Naive B cell (primary cell): Measurements from ENCODE around the gene POLN. TPM values are rescaled to one million over a fixed set of nuclear protein-coding genes. Genes with fewer than 3 reads are reported as not detected.

Experiments
- ATAC-seq, 2 donors: fragments of 150-1000 bp; cut with Tn5 transposase; 2 replicates each; pipeline ENCODE4 v1.10.0; 2021; ENCODE audit warnings: low read depth in 2 of 2, mild to moderate bottlenecking in 2 of 2, moderate library complexity in 2 of 2
- DNase-seq: peaks from one replicate; pipeline ENCODE4 v3.0.0; 2022
- H3K27ac Mint-ChIP-seq, 6 donors: one replicate each; pipeline ENCODE4 v1.8.0; 2020 to 2022; ENCODE audit warnings: mild to moderate bottlenecking in 6 of 6, mixed read lengths in 6 of 6, moderate library complexity in 5 of 6, inconsistent platforms in 2 of 6
- H3K27me3 Mint-ChIP-seq, 3 donors: one replicate each; pipeline ENCODE4 v1.8.0; 2021 to 2022; ENCODE audit warnings: mixed read lengths in 3 of 3, mild to moderate bottlenecking in 1 of 3
- H3K36me3 Mint-ChIP-seq, 2 donors: one replicate each; pipeline ENCODE4 v1.8.0; 2020 to 2022; ENCODE audit warnings: mixed read lengths in 2 of 2, inconsistent platforms in 1 of 2, mild to moderate bottlenecking in 1 of 2
- H3K4me1 Mint-ChIP-seq, 3 donors: one replicate each; pipeline ENCODE4 v1.8.0; 2020 to 2022; ENCODE audit warnings: mixed read lengths in 3 of 3, inconsistent platforms in 1 of 3, mild to moderate bottlenecking in 1 of 3, moderate library complexity in 1 of 3
- H3K4me3 Mint-ChIP-seq, 8 donors: one replicate each; pipeline ENCODE4 v1.8.0; 2020 to 2022; ENCODE audit warnings: mild to moderate bottlenecking in 8 of 8, mixed read lengths in 8 of 8, moderate library complexity in 8 of 8, inconsistent platforms in 2 of 8
- H3K9me3 Mint-ChIP-seq, 7 donors: one replicate each; pipeline ENCODE4 v1.8.0; 2020 to 2022; ENCODE audit warnings: mixed read lengths in 7 of 7, mild to moderate bottlenecking in 5 of 7, inconsistent platforms in 2 of 7, moderate library complexity in 1 of 7
- polyA plus RNA-seq, 6 donors: library from polyadenylated mRNA; unstranded; fragments of 300-500 nt; fragmentation: Illumina TruSeq; gene quantifications; one replicate each; pipeline ENCODE4 v1.2.3, GENCODE V29; 2021; ENCODE audit warnings: low read depth in 6 of 6

Gene POLN
- polyA plus RNA-seq, 6 donors from 2014 or later = 0.62 to 0.79 (median 0.71) TPM; not detected in 2

DNA sequence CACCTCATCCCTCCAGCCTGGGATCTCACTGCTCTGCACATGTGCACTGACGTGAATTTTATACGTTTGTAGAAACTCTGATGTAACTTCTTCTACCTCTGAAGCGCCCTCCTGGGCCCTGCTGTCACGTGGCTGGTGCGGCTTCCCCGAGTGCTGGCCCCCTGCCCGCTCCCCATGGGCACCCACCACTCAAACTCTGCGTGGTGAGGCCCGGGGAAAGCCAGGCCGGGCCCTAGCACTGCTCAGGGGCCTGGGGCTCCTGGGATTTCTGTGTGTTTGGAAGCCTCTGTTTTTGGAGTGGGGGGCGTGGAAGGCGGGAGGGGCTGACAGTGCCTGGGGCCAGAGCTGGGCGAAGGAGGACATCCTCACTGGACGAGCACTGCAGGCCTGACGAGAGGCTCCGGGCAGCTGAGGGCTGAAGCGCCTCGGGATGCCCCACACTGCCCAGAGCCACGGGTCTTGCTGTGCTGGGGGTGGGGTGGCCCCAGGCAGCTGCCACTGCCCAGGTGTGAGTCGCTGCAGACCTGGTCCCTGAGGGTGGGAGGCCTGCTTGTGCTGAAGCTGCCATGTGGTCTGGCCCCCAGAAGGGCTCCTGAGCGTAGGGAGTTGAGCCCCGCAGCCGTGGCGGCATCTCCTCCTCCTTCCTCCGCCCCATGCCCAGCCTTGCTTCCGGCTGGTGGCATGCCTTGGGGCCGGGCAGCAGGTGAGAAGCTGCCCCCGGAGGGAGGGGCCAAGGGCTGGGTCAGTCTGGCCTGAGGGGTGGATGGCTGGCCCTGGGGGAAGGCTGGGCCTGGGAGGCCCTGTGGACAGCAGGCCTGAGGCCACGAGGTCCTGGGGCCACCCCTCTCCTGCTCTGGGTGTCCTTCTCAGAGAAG, 175.1 kb downstream of the POLN start:
- H3K27me3 Mint-ChIP-seq = peaks cover 0 to 17% (median 4%) of the 10 kb centered on the region in 3 donors
- no peaks in the 10 kb centered on the region for H3K4me1 Mint-ChIP-seq
- H3K9me3 Mint-ChIP-seq = peaks cover 0 to 2% (median 0%) of the 10 kb centered on the region in 7 donors
- no peaks in the 10 kb centered on the region for H3K36me3 Mint-ChIP-seq
- ATAC-seq (no peak), DNase-seq (no peak)
- no peak overlapping the region for H3K4me3 Mint-ChIP-seq
- H3K27ac Mint-ChIP-seq = no peak overlapping the region

DNA sequence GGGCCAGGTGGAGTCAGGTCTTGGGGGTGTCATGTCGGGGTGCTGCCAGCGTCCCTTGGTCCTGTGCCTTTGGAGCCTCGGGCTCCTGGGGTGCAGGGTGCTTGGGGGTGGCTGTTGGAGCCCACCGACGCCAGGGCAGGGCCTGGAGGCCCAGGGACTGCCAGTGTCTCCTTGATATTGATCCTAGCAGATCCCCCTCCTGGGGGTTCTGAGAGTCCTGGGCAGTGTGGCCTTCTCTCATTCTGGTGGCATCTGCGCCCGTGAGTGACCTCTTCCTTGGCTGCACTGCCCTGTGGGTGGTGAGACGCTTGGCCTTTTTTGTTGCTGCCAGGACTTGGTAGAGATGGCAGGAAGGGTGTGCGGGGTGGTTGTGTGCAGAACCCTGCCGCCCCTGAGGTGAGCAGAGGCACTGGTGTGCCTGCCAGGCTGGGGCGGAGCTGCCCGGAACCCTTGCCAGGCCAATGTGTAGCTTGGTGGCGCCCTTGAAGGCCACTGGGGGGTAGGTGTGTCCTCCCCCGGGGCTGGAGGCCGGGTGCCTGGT, 175.8 kb downstream of the POLN start:
- Mint-ChIP-seq H3K4me1 (no peaks in the 10 kb centered on the region), H3K4me3 (no peak overlapping the region), H3K36me3 (no peaks in the 10 kb centered on the region), H3K27ac (no peak overlapping the region), H3K9me3 (peaks cover 0 to 2% (median 0%) of the 10 kb centered on the region in 7 donors), H3K27me3 (peaks cover 0 to 22% (median 8%) of the 10 kb centered on the region in 3 donors)
- DNase-seq (no peak), ATAC-seq (no peak)

DNA sequence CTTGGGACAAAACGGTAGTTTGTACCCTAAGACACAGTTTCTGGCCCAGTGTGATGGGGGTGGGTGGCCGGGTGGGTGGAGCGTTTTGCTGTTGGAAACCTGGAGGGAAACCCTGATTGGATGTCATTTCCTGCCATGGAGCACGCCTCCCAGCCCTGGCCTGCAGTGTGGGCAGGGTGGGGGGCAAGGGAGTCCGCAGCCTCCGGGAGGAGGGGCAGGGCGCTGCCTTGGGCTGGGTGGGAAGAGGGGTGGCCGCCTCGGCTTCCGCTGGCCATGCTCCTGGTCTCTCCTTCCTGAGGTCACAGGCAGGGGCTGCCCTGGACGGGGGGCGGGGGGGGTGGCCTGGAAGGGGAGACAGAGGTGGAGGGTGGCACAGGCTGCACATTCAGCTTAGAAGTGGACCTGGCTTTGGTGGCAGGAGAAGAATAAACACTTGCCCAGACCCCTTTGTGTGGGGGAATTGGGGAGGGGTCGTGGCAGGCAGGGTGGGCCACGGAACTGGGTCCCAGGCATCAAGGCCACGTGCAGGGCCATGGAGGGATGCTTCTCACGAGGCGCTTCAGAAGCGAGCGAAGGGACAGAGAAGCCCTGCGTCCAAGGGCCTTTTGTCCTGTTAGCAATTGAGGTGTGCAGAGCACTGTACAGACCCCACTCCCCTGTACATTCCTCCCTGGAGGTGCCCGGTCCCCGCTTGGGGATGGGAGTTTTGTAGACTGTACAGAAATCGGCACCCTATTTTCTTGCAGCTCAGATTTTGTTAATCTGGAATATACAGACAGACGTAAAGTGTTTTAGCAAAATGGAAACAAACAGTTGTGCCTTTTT, 176.6 kb downstream of the POLN start:
- Mint-ChIP-seq H3K27me3 (peaks cover 0 to 18% (median 8%) of the 10 kb centered on the region in 3 donors), H3K4me1 (no peaks in the 10 kb centered on the region), H3K27ac (no peak overlapping the region), H3K4me3 (no peak overlapping the region), H3K9me3 (peaks cover 0 to 2% (median 0%) of the 10 kb centered on the region in 7 donors), H3K36me3 (no peaks in the 10 kb centered on the region)
- ATAC-seq (no peak), DNase-seq (no peak)

DNA sequence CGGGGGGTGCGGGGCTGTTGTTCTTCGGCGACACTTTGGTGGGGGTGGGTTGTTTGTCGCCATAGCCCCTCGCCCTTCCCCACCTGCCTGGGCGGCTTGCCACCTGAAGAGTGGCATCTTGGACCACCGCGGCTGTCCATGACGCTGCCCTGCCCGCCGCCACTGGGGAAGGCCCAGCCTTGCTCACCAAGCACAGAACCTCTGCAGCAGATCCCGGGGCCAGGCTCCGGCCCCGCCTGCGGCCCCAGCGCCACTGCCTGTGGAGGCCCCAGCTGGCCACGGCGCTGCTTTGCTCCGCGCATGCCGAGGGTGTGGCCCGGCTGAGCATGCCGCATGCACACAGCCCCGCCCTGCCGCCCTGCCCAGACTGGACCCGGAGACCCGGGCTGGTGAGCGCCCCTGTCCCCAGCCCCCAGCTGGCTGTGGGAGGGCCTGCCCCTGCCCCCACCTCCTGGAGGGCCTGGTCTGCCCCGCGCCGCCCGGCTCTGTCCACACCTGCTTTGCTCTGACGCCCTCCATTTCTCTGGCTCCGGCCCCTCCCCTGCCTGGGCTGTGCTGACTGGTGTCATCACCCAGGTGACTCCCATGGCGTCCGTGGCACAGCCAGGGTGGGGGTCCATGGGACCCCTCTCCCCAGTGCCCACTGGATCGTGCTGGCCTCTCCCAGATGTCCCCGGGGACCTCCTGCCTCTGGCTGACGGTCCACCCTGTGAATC, 177.5 kb downstream of the POLN start:
- Mint-ChIP-seq H3K9me3 (peaks cover 0 to 2% (median 0%) of the 10 kb centered on the region in 7 donors), H3K4me3 (no peak overlapping the region), H3K36me3 (no peaks in the 10 kb centered on the region), H3K4me1 (no peaks in the 10 kb centered on the region), H3K27me3 (peaks cover 0 to 18% (median 8%) of the 10 kb centered on the region in 3 donors), H3K27ac (no peak overlapping the region)
- no peak for DNase-seq
- no peak for ATAC-seq

DNA sequence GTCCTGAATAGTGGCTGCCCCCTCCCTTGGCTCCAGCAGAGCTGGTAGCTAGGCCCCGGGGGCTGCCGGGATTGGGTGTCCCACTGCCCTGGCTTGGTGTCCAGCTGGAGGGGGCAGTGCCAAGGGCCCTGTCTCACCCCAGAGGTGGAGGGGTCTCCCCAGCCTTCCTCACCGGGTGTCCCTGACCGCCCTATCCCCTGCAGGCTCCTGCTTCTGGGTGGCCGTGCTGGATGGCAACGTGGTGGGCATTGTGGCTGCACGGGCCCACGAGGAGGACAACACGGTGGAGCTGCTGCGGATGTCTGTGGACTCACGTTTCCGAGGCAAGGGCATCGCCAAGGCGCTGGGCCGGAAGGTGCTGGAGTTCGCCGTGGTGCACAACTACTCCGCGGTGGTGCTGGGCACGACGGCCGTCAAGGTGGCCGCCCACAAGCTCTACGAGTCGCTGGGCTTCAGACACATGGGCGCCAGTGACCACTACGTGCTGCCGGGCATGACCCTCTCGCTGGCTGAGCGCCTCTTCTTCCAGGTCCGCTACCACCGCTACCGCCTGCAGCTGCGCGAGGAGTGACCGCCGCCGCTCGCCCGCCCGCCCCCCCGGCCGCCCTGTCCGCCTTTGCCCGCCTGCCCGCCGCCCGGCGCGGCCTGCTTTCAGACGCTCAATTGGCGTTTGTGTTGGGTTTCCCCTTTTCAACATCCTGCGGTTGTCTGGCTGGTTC, 178.2 kb downstream of the POLN start:
- H3K4me1 Mint-ChIP-seq = no peaks in the 10 kb centered on the region
- peak overlapping the region in 1 of 8 donors; percentile 47 for H3K4me3 Mint-ChIP-seq
- no peaks in the 10 kb centered on the region for H3K36me3 Mint-ChIP-seq
- no peak for ATAC-seq
- H3K27ac Mint-ChIP-seq = no peak overlapping the region
- no peak for DNase-seq
- peaks cover 0 to 18% (median 8%) of the 10 kb centered on the region in 3 donors for H3K27me3 Mint-ChIP-seq
- peaks cover 0 to 2% (median 0%) of the 10 kb centered on the region in 7 donors for H3K9me3 Mint-ChIP-seq

DNA sequence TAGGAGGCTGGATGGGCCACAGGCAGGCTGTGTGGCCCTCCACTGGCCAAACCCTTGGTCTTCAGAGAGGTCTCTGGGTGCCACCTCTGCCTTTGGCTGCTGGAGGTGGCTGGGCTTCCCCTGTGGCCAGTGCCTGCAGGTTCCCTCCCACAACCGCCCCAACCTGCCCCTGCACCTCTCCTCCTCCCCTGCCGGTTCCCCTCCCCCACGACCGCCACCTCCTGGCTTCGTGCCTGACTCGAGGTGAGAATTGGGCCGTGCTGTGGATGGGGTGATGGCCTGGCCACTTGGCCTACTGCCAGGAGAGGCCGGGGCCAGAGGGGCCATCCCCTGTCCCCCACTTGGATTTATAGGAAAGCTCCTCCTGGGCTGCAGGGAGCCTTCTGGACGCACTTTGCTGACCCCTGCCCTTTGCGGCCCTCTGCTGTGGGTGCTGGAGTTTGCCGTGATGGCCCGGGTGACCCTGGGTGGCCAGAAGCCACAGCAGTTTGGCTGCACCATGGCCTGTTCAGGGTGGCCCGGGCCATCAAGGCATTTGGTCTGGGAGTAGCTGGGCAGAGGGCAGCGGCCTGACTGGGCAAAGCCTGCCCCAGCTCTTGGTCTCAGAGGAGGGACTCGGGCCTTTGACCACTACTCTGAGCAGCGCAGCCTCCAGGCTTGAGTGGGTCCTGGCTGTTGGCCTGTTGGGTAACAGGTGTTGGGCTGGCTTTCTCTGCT, 179.0 kb downstream of the POLN start:
- no peak overlapping the region for H3K27ac Mint-ChIP-seq
- no peak for ATAC-seq

DNA sequence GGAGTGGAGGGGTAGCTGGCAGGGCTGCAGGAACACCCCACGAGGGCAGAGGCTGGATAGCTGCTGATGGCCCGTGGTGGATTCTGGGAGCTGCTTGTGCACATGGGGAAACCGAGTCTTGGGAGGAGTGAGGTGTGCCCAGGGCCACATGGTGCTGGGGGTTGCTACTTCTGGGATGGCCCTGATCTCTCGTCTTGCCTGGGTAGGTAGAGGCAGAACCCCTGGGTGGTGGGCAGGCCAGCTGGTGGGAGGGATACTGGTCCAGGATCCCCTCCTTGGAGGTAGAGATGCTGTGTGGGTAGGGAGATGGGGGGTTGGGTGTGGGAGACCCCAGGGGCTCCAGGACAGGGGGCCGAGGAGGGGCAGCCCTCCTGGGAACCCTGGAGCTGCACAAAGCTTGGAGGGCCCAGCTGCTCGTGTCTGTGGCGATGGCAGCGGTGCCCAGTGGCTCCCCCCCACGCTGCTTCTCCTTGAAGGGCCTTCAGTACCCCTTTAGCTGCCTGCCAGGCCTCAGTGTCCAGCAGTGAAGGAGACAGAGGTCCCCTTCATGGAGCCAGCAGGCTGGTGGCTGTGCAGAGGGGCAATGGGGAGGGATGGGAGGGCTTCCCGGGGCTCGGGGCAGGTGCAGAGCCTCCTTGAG, 179.6 kb downstream of the POLN start:
- H3K27ac Mint-ChIP-seq = no peak overlapping the region
- peaks cover 0 to 7% (median 0%) of the 10 kb centered on the region in 3 donors for H3K4me1 Mint-ChIP-seq
- no peak for ATAC-seq
- no peaks in the 10 kb centered on the region for H3K36me3 Mint-ChIP-seq
- peaks cover 6 to 26% (median 15%) of the 10 kb centered on the region in 3 donors for H3K27me3 Mint-ChIP-seq
- no peaks in the 10 kb centered on the region for H3K9me3 Mint-ChIP-seq
- peak overlapping the region in 2 of 8 donors; percentile 29 to 72 for H3K4me3 Mint-ChIP-seq
- no peak for DNase-seq

More for the DNA sequence above, 179.0 kb downstream of the POLN start:
- peaks cover 0 to 19% (median 8%) of the 10 kb centered on the region in 3 donors for H3K27me3 Mint-ChIP-seq
- no peak for DNase-seq
- no peaks in the 10 kb centered on the region for H3K4me1 Mint-ChIP-seq
- no peak overlapping the region for H3K4me3 Mint-ChIP-seq
- H3K9me3 Mint-ChIP-seq = no peaks in the 10 kb centered on the region
- H3K36me3 Mint-ChIP-seq = no peaks in the 10 kb centered on the region

DNA sequence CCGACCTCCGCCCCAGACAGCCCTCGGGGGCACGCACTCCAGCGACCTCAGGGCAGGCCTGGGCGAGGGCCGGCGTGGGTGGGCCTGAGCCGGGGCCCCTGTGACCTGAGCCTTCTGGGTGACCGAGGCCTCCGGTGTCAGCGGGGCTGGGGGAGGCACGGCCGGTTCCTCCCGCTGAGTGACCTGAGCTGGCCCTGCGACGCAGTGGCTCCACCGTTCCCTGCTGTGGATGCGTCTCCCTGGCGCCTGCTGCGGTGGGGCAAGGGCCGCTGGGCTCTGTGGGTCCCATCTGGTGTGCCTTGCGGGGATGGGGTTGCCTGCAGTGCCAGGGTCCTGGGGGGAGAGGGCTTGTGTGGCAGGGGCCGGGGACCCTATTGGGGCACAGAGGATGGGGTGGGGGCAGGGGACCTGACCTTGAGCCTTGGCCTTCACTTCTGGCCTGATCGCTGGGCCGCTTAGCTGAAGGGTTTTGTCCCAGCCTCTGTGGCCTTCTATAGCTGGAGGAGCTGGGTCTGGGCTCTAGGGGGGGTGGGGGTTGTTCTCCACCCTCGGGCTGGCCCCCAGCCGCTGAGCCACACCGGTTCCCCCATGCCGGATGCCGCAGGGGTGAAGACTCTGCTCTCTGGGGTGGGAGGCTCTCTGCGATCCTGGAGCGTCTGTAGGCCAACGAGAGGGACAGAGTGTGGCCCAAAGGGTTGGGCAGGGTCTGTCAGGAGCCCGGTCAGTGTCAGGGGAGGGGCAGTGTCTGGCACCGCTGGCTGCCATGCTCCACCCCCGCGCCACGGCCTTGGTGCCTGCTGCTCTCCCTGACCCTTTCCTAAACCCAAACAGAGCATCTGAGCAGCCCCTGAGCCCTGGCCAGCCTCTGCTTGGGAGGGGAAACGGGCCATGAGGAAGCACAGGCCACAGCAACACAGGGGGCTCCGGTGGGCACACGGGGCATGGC, 180.5 kb downstream of the POLN start:
- ATAC-seq (no peak), DNase-seq (no peak)
- Mint-ChIP-seq H3K27me3 (peaks cover 13 to 34% (median 15%) of the 10 kb centered on the region in 3 donors), H3K4me1 (peaks cover 0 to 8% (median 0%) of the 10 kb centered on the region in 3 donors), H3K27ac (no peak overlapping the region), H3K36me3 (no peaks in the 10 kb centered on the region), H3K9me3 (no peaks in the 10 kb centered on the region), H3K4me3 (peak overlapping the region in 3 of 8 donors; percentile 29 to 78 (median 42))

DNA sequence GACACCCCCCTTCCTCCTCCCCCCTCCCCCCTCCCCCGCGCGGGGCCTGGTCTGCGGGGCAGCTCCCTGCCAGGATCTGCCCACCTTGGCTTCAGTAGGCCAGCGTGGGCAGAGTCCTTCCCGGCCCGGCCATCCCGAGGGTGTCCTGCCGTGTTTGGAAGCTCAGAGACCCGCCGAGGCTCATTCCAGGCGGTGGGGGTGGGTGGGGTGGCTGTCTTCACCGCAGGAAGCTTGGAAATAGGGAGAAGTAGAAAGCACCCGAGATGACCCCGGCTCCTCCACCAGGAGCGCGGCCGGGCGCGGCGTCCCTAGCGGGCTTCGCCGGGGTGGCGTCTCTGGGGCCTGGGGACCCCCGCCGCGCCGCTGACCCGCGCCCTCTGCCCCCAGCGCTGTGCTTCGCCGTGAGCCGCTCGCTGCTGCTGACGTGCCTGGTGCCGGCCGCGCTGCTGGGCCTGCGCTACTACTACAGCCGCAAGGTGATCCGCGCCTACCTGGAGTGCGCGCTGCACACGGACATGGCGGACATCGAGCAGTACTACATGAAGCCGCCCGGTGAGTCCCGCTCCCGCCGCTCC, 181.2 kb downstream of the POLN start:
- Mint-ChIP-seq H3K27me3 (peaks cover 19 to 40% (median 20%) of the 10 kb centered on the region in 3 donors), H3K4me1 (peaks cover 0 to 8% (median 0%) of the 10 kb centered on the region in 3 donors), H3K4me3 (peak overlapping the region in 3 of 8 donors; percentile 12 to 30 (median 19)), H3K9me3 (no peaks in the 10 kb centered on the region), H3K36me3 (no peaks in the 10 kb centered on the region), H3K27ac (no peak overlapping the region)
- ATAC-seq (no peak), DNase-seq (no peak)

DNA sequence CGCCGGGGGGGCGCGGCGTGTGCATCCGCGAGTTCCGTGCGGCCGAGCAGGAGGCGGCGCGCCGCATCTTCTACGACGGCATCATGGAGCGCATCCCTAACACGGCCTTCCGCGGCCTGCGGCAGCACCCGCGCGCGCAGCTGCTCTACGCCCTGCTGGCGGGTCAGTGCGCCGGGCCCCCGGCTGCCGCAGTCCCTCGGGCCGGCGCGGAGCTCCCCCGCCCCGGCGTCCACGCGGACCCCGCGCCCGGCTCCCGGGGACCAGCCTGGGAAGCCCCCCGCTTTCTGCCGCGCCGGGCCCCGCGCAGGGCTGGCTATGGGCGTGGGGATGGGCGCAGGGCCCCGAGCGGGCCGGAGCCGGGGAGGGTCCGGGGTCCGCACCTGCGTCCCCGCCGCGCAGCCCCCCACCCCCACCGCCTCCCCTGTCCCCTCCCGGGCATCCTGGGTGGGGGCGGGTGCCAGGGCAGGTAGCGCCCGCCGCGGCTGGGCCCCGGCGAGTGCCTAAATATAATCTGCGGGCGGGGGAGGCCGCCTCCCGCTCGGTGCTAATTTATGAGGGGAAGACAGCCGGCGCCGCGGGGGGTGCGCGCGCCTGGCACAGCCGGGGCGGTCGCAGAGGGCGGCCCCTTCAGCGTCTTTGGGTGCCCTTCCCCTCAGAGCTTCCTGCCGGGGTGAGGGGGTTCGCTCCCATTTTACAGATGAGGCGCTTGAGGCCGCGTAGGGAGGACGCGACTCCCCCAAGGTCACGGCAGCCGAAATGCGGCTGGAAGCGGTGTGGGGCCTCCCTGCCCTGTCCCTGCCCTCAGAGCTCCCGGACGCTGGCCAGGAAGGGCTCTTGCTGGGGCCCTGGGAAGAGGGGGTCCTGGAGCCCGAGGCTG, 182.0 kb downstream of the POLN start:
- Mint-ChIP-seq H3K36me3 (no peaks in the 10 kb centered on the region), H3K27ac (no peak overlapping the region), H3K4me1 (peaks cover 0 to 8% (median 0%) of the 10 kb centered on the region in 3 donors), H3K27me3 (peaks cover 22 to 47% (median 24%) of the 10 kb centered on the region in 3 donors), H3K9me3 (no peaks in the 10 kb centered on the region), H3K4me3 (peak overlapping the region in 2 of 8 donors; percentile 67 to 74)
- DNase-seq = no peak
- peak in 1 of 2 donors; percentile 19 for ATAC-seq
